Measurements from ENCODE around the gene IP6K2.
A peak's percentile ranks its signal among the peaks of the same experiment; 100 is the strongest.

The IP6K2 gene

GRCh38 chr3:48697952-48698351, 19.1 kb downstream of the IP6K2 start:
- no peak for TF ChIP-seq CTCF (IDR thresholded peaks at IDR 0.05; ENCODE audit: unreplicated experiment in 3 of 3)
- Mint-ChIP-seq H3K27me3 (ENCODE audit: low read depth) (no peaks in the 10 kb centered on the region), H3K27ac (no peak overlapping the region), H3K36me3 (ENCODE audit: low read depth) (peaks cover 64% of the 10 kb centered on the region), H3K4me3 (no peak overlapping the region), H3K9me3 (no peaks in the 10 kb centered on the region), H3K4me1 (peaks cover 24% of the 10 kb centered on the region)

- TF ChIP-seq CTCF (IDR thresholded peaks at IDR 0.05; ENCODE audit: unreplicated experiment in 3 of 3) = no peak
- H3K36me3 Mint-ChIP-seq (ENCODE audit: low read depth) = peaks cover 67% of the 10 kb centered on the region
- no peaks in the 10 kb centered on the region for H3K9me3 Mint-ChIP-seq
- H3K4me3 Mint-ChIP-seq = peak overlapping the region in 1 of 3 experiments; percentile 12
- H3K27me3 Mint-ChIP-seq (ENCODE audit: low read depth) = no peaks in the 10 kb centered on the region
- H3K4me1 Mint-ChIP-seq = peaks cover 28% of the 10 kb centered on the region
- peak overlapping the region; percentile 24 to 83 (median 64) for H3K27ac Mint-ChIP-seq
These were observed 20.4 kb downstream of the IP6K2 start for GRCh38 chr3:48696601-48697000.

- H3K9me3 Mint-ChIP-seq = no peaks in the 10 kb centered on the region
- H3K4me3 Mint-ChIP-seq = peak overlapping the region in 1 of 3 experiments; percentile 12
- no peaks in the 10 kb centered on the region for H3K27me3 Mint-ChIP-seq (ENCODE audit: low read depth)
- H3K36me3 Mint-ChIP-seq (ENCODE audit: low read depth) = peaks cover 70% of the 10 kb centered on the region
- peaks cover 28% of the 10 kb centered on the region for H3K4me1 Mint-ChIP-seq
- peak overlapping the region; percentile 24 to 83 (median 64) for H3K27ac Mint-ChIP-seq
- TF ChIP-seq CTCF (IDR thresholded peaks at IDR 0.05; ENCODE audit: unreplicated experiment in 3 of 3) = no peak
These were observed 20.9 kb downstream of the IP6K2 start for GRCh38 chr3:48696156-48696555.

- H3K27ac Mint-ChIP-seq = peak overlapping the region; percentile 73 to 76 (median 74)
- H3K4me3 Mint-ChIP-seq = peak overlapping the region in 2 of 3 experiments; percentile 40 to 41
- no peaks in the 10 kb centered on the region for H3K9me3 Mint-ChIP-seq
- H3K4me1 Mint-ChIP-seq = peaks cover 28% of the 10 kb centered on the region
- peaks cover 73% of the 10 kb centered on the region for H3K36me3 Mint-ChIP-seq (ENCODE audit: low read depth)
- TF ChIP-seq CTCF (IDR thresholded peaks at IDR 0.05; ENCODE audit: unreplicated experiment in 3 of 3) = no peak
- H3K27me3 Mint-ChIP-seq (ENCODE audit: low read depth) = no peaks in the 10 kb centered on the region
These were observed 21.6 kb downstream of the IP6K2 start for GRCh38 chr3:48695393-48695753.

- TF ChIP-seq CTCF (IDR thresholded peaks at IDR 0.05; ENCODE audit: unreplicated experiment in 3 of 3) = no peak
- Mint-ChIP-seq H3K4me3 (peak overlapping the region; percentile 40 to 52 (median 41)), H3K9me3 (no peaks in the 10 kb centered on the region), H3K27me3 (ENCODE audit: low read depth) (no peaks in the 10 kb centered on the region), H3K4me1 (peaks cover 28% of the 10 kb centered on the region), H3K36me3 (ENCODE audit: low read depth) (peaks cover 72% of the 10 kb centered on the region), H3K27ac (peak overlapping the region; percentile 73 to 76 (median 74))
These were observed 22.2 kb downstream of the IP6K2 start for GRCh38 chr3:48694610-48695392.

- Mint-ChIP-seq H3K4me3 (no peak overlapping the region), H3K27ac (no peak overlapping the region), H3K36me3 (ENCODE audit: low read depth) (peaks cover 64% of the 10 kb centered on the region), H3K9me3 (no peaks in the 10 kb centered on the region), H3K4me1 (peaks cover 28% of the 10 kb centered on the region), H3K27me3 (ENCODE audit: low read depth) (no peaks in the 10 kb centered on the region)
- TF ChIP-seq CTCF (IDR thresholded peaks at IDR 0.05; ENCODE audit: unreplicated experiment in 3 of 3) = no peak
These were observed 23.2 kb downstream of the IP6K2 start for GRCh38 chr3:48693826-48694225.

Data from nephron (organoid).